ENCODE measurements around the gene ARL3.
"Not testable (repeated sequence)": the region's sequence is repeated elsewhere in the genome, so short reads cannot be mapped to it uniquely, and the experiment has no call there.

Gene ARL3

GRCh38 chr10:102713814-102714620, at the start of gene ARL3:
ARL3 (minus strand) TSS chr10:102714397; CDS start chr10:102714275, 122 bp downstream.
- DNase-seq = peak; percentile 95 to 96

GRCh38 chr10:102763037-102763607, 48.9 kb upstream of the ARL3 start:
- DNase-seq = no peak

- DNase-seq = no peak
Measured at GRCh38 chr10:102762401-102763015, 48.3 kb upstream of the ARL3 start.

- DNase-seq = no peak
Measured at GRCh38 chr10:102761981-102762380, 47.8 kb upstream of the ARL3 start.

GRCh38 chr10:102759497-102760210, 45.5 kb upstream of the ARL3 start:
- no peak for DNase-seq

- DNase-seq = not testable (repeated sequence)
Measured at GRCh38 chr10:102758933-102759262, 44.7 kb upstream of the ARL3 start.

GRCh38 chr10:102758240-102758932, 44.2 kb upstream of the ARL3 start:
- no peak for DNase-seq

- DNase-seq = no peak
Measured at GRCh38 chr10:102757323-102757722, 43.1 kb upstream of the ARL3 start.

- DNase-seq = no peak
Measured at GRCh38 chr10:102753718-102754117, 39.5 kb upstream of the ARL3 start.

GRCh38 chr10:102752934-102753664, 38.9 kb upstream of the ARL3 start:
- DNase-seq = peak; percentile 6 to 34

GRCh38 chr10:102752266-102752930, 38.2 kb upstream of the ARL3 start:
- no peak for DNase-seq

- DNase-seq = no peak
Measured at GRCh38 chr10:102745157-102745556, 31.0 kb upstream of the ARL3 start.

GRCh38 chr10:102744374-102745051, 30.3 kb upstream of the ARL3 start:
- DNase-seq = peak in 1 of 2 donors; percentile 3

- peak; percentile 97 to 98 for DNase-seq
Measured at GRCh38 chr10:102743588-102744373, 29.6 kb upstream of the ARL3 start, which contains the start of gene WBP1L. WBP1L (plus strand) TSS chr10:102743948; CDS start chr10:102744054, 106 bp downstream.

GRCh38 chr10:102743078-102743587, 28.9 kb upstream of the ARL3 start:
- no peak for DNase-seq

GRCh38 chr10:102742313-102742712, 28.1 kb upstream of the ARL3 start:
- DNase-seq = not testable (repeated sequence)

GRCh38 chr10:102741726-102742237, 27.6 kb upstream of the ARL3 start:
- no peak for DNase-seq

GRCh38 chr10:102740229-102740628, 26.0 kb upstream of the ARL3 start:
- no peak for DNase-seq

GRCh38 chr10:102738692-102739121, 24.5 kb upstream of the ARL3 start:
- DNase-seq = no peak
